ENCODE results near the gene HDAC1. TPM values are rescaled to one million over a fixed set of nuclear protein-coding genes. Genes with fewer than 3 reads are reported as not detected.

HDAC1 gene
- total and polyA plus RNA-seq, 10 of the 15 experiments (the other 5 are each of a cell fraction or from before 2014, with no cell fraction given): 147 to 331 (median 168) TPM

- FAIRE-seq (no peak), DNase-seq (ENCODE audit: low read depth, low spot score) (no peak), ATAC-seq (no peak)
- ChIA-PET CTCF (interaction anchor here (0.9 kb wide), 1 partner anchor 13 kb away, joined by 3 read pairs; the partner anchor contains the start of gene MARCKSL1), RAD21 (ENCODE audit: unreplicated experiment) (no interaction called here), SMC1A (ENCODE audit: uncharacterized antibody, unreplicated experiment) (no interaction called here), POLR2A (no interaction called here)
- Histone ChIP-seq H3K4me2 (ENCODE audit: control insufficient read depth, insufficient read depth) (no peak overlapping the region), H2AFZ (ENCODE audit: control insufficient read depth, low read depth, low read length) (no peak overlapping the region), H3K4me3 (no peak overlapping the region), H3K4me1 (ENCODE audit: control insufficient read depth, insufficient read depth, low read length) (peaks cover 18% of the 10 kb centered on the region), H3K27me3 (replicated peaks in 1 of 2; ENCODE audit: control insufficient read depth in 2 of 2, insufficient read depth in 2 of 2, low read length in 1 of 2) (no peaks in the 10 kb centered on the region), H3K9ac (ENCODE audit: control insufficient read depth, insufficient read depth, low read length) (no peak overlapping the region), H3K36me3 (ENCODE audit: control insufficient read depth in 2 of 2, insufficient read depth in 2 of 2, low read length in 1 of 2) (no peaks in the 10 kb centered on the region), H3K9me3 (replicated peaks; ENCODE audit: control insufficient read depth, insufficient read depth, low read length) (no peaks in the 10 kb centered on the region), H4K20me1 (ENCODE audit: control insufficient read depth, insufficient read depth) (no peaks in the 10 kb centered on the region), H3K79me2 (ENCODE audit: control insufficient read depth, insufficient read depth, low read length) (no peaks in the 10 kb centered on the region; the same call in 1 of the 2 replicates), H3K27ac (ENCODE audit: control insufficient read depth, insufficient read depth) (no peak overlapping the region)
- TF ChIP-seq PML (IDR thresholded peaks at IDR 0.05; ENCODE audit: low read length) (no peak), GABPA (IDR thresholded peaks at IDR 0.05; ENCODE audit: low read depth) (no peak), SMC3 (IDR thresholded peaks at IDR 0.05; ENCODE audit: borderline replicate concordance, low read length) (no peak), IRF3 (IDR thresholded peaks at IDR 0.05) (no peak), STAT1 (conservative IDR thresholded peaks at IDR 0.05) (no peak), RCOR1 (conservative IDR thresholded peaks at IDR 0.05; ENCODE audit: low read depth, low read length) (no peak), TAF1 (IDR thresholded peaks at IDR 0.05; ENCODE audit: borderline replicate concordance, low read depth, low read length) (no peak), IRF5 (IDR thresholded peaks at IDR 0.05; ENCODE audit: borderline replicate concordance) (no peak), RFX5 (IDR thresholded peaks at IDR 0.05; ENCODE audit: low read depth, low read length) (no peak), ZNF384 (IDR thresholded peaks at IDR 0.05; ENCODE audit: borderline replicate concordance, low read depth, low read length) (no peak), PAX8 (IDR thresholded peaks at IDR 0.05) (no peak), STAT3 (IDR thresholded peaks at IDR 0.05; ENCODE audit: low read depth, low read length) (no peak), TCF7 (IDR thresholded peaks at IDR 0.05; ENCODE audit: borderline replicate concordance) (no peak), KLF5 (IDR thresholded peaks at IDR 0.05; ENCODE audit: partially characterized antibody) (no peak)
- in situ Hi-C loops (cut with MboI) (no loop called here), intact Hi-C loops (cut with micrococcal nuclease; ENCODE audit: unreplicated experiment) (no loop called here)
- 68% methylated on average over 8 of the region's 8 CpGs for WGBS (ENCODE audit: insufficient coverage, insufficient replicate concordance, low lambda C conversion rate, missing lambda C conversion rate)
- BruUV-seq (replicated peaks): no TSS peak
Measured at GRCh38 chr1:32349211-32349708, 57.4 kb downstream of the HDAC1 start.

Data from GM12878 (cell line).